CD4-positive, alpha-beta T cell treated with Interferon alpha-2 for 1 hour (primary cell): Measurements from ENCODE around the gene NCR2.

Experiments used
- DNase-seq, 2 donors: peaks; one replicate each; pipeline ENCODE4 v3.0.0-alpha.2; 2020 to 2022

NCR2 gene

GRCh38 chr6:41359617-41360313 lies 24.4 kb downstream of the NCR2 start:
- DNase-seq: no peak

- DNase-seq: no peak
Measured at GRCh38 chr6:41360314-41360685, 24.9 kb downstream of the NCR2 start.

GRCh38 chr6:41366150-41366549 lies 30.7 kb downstream of the NCR2 start:
- no peak for DNase-seq

- no peak for DNase-seq
Measured at GRCh38 chr6:41367061-41367460, 31.7 kb downstream of the NCR2 start.

- no peak for DNase-seq
Measured at GRCh38 chr6:41367700-41368099, 32.3 kb downstream of the NCR2 start.

- DNase-seq: no peak
Measured at GRCh38 chr6:41370488-41371111, 35.2 kb downstream of the NCR2 start.

- no peak for DNase-seq
Measured at GRCh38 chr6:41371461-41371991, 36.1 kb downstream of the NCR2 start.

GRCh38 chr6:41371992-41372831 lies 36.8 kb downstream of the NCR2 start:
- peak in 1 of 2 donors; percentile 11 for DNase-seq

- DNase-seq: no peak
Measured at GRCh38 chr6:41372832-41373626, 37.6 kb downstream of the NCR2 start.

- DNase-seq: no peak
Measured at GRCh38 chr6:41373627-41373918, 38.2 kb downstream of the NCR2 start.

- DNase-seq: no peak
Measured at GRCh38 chr6:41373919-41374617, 38.7 kb downstream of the NCR2 start.

- DNase-seq: no peak
Measured at GRCh38 chr6:41374618-41375590, 39.5 kb downstream of the NCR2 start.

GRCh38 chr6:41375598-41376151 lies 40.3 kb downstream of the NCR2 start:
- DNase-seq: no peak

GRCh38 chr6:41376176-41376575 lies 40.8 kb downstream of the NCR2 start:
- DNase-seq: no peak

- DNase-seq: no peak
Measured at GRCh38 chr6:41377071-41377470, 41.7 kb downstream of the NCR2 start.

- DNase-seq: no peak
Measured at GRCh38 chr6:41379306-41379705, 43.9 kb downstream of the NCR2 start.

- DNase-seq: no peak
Measured at GRCh38 chr6:41386594-41386993, 51.2 kb downstream of the NCR2 start.

- no peak for DNase-seq
Measured at GRCh38 chr6:41392246-41392645, 56.8 kb downstream of the NCR2 start.

GRCh38 chr6:41396335-41396734 lies 60.9 kb downstream of the NCR2 start:
- no peak for DNase-seq

GRCh38 chr6:41399424-41399823 lies 64.0 kb downstream of the NCR2 start:
- DNase-seq: no peak
